CD4-positive, alpha-beta T cell treated with Interferon gamma for 1 hour (primary cell): ENCODE measurements around the gene LRMDA.

Experiments used
- DNase-seq: peaks from one replicate; pipeline ENCODE4 v3.0.0-alpha.2; 2020

Gene LRMDA

GRCh38 chr10:75889051-75889450 is 457.6 kb downstream of the LRMDA start:
- DNase-seq, result no peak

DNA sequence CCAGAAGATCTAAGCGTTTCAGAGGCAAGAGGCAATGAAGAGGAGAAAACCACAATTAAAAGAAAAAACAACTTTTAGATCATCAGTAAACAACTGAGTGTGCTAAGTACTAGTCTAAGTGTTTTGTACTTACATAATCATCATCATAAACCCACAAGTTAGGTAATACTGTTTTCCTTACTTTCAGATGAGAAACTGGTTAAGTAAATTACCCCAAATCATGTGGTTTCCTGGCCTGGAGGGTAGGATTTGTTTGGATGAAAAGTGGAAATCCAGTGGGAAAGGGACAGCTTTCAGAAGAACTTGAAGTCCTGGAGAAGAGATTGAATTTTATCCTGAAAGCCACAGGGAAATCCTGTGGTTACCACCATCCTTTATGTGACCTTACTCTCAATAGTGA is 463.3 kb downstream of the LRMDA start:
- no peak for DNase-seq

DNA sequence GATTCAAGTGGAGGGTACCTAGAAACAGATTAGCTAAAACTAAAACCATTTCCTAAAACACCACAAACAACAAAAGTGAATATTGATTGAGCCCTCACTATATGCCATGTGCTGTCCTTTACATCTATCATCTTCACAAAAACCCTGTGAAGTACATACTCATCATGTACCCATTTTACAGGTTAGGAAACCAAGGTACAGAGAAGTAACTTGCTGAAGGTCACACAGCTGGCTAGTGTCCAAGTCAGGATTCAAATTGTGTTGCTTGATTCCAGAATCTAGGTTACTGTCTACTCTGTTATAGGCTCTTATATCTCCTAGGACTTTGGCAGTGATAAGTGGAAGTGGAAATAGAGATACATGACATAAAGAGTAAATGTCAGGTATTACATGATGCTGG is 463.8 kb downstream of the LRMDA start:
- DNase-seq, result no peak

DNA sequence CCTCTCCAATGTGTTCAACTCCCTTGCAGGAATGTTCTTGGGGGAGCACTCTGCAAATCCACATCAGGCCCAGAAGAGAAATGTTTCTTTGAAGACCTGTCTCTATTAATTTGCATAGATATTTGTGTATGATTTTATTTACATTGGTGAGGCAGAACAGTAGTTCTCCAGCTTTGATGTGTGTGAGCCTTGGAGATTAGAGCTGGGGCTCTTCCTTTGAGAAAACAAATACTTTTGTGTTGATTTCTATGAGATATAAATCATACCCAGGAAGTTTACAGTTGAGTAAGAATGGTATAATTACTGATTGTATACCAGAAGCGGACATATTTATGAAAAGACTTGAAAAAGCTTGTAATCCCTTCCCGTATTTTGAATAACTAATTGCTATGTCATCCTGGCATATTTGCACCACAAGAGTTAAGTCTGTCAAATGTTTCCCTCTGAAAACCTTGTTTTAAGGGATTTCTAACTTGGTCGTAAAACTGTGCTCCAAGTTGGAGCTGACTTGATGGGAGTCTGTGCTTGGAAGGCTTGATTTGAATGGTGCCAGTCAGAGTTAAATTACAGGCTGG is 468.5 kb downstream of the LRMDA start:
- no peak for DNase-seq

DNA sequence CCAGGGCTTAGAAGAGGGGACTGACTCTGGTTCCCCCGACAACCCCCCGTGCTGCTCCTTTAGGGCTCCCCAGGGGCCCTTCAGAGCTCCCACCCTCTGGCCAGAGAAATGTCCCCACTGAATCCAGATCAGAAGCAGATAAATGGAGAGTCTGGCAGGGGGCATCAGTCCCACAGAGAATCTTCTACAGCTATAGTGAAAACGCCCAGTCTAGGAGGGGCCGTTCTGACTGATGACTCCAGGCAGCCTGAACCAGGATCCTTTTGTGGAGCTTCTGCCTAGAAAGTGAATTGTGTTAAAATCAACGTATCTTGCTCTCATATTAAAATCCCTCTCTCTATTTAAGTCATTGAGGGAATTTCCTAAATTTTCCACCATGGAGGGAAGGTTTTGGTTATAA is 471.4 kb downstream of the LRMDA start:
- DNase-seq, result no peak

DNA sequence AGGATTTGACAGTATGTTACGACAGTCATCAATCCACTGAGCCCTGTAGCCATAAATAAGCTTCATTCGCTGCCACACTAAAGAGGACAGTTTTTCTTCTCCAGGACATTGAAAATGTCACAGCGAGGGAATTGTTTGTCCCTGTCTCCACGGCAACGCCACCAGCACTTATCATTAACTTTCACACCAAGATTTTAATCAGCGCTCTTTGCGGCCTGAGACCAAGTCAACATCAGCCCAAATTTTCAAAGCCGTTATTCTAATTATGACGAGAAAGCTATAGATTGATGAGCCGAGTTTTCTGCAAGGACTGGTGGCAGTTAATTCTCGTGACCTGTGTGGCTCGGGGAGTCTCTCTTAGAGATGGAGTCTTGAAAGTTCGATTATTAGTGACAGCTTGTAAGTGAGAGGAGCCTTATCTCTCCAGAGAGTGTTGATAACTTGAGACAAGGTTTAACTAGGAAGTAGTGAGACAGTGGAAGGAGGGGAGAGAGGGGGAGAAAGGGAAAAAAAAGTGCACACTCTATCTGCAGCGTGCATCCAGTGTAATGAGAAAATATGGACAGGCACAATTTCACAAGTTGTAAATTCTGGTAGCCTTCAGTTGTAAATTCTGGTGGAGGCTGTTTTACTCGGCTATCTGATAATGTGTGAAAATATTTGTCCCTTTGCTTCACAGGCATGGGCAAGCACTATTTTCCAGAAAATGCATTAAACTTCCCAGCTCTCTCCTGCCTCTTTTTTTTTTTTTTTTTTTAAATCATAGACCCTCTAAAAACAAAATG is 473.3 kb downstream of the LRMDA start:
- no peak for DNase-seq

- no peak for DNase-seq
Measured at GRCh38 chr10:75905490-75905889, 474.1 kb downstream of the LRMDA start.

DNA sequence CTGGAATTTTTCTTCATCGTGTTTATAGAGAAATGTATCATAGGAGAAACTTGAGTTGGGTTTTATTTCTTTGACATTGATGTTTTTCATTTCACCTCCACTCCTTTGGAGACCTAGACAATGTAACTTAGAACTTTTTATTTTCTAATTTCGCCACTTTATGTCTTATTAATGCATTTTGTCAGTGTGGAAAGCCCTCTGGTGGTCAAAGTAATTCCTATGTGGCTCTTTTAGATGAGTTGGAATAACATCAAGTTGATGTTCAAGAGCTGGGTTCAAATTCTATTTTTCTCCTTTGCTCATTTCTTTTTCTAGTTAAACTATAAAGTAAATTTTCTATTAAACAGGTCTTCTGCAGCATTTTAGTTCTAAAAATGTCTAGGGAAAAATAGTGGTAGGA is 478.6 kb downstream of the LRMDA start:
- DNase-seq, result no peak

DNA sequence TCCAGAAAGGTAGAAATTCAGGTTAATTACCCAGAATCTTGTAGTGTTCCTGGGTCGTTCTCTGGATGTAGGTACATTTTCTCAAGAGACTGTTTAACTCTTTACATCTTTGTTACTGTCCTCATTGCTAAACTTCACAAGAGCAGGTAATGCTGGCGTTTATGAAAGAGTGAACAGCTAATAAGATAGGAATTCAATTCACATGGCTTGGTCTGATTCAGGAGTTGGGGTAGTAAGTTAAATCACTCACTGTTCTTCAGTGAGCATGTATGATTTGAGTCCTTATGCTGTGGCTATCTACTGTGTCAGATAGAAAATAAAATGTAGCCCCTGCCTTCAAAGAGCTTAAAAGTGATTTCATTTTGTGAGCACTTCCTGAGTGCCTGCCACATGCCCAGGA is 480.0 kb downstream of the LRMDA start:
- no peak for DNase-seq

- no peak for DNase-seq
Measured at GRCh38 chr10:75916906-75917305, 485.5 kb downstream of the LRMDA start.

- no peak for DNase-seq
Measured at GRCh38 chr10:75919913-75920312, 488.5 kb downstream of the LRMDA start.

- no peak for DNase-seq
Measured at GRCh38 chr10:75922435-75922834, 491.0 kb downstream of the LRMDA start.

- DNase-seq, result no peak
Measured at GRCh38 chr10:75924309-75924902, 493.0 kb downstream of the LRMDA start.

DNA sequence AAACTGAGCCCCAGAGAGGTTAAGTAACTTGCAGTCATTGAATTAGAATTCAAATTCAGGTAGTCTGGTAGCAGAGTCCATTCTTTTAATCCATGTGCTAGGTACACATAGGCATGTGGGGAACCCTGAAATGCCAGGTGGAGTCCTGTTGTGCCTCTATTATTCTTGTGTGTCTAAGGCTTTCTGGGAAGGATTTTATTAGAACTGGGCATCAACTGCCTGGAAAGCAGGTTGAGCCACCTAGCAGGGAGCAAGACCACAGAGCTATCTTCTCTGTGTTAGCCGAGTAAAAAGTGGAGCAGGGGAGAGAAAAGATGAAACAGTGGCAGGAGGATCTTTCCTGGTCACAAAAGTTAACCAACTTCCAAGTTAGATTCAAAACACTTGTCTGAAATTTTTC is 494.6 kb downstream of the LRMDA start:
- no peak for DNase-seq

DNA sequence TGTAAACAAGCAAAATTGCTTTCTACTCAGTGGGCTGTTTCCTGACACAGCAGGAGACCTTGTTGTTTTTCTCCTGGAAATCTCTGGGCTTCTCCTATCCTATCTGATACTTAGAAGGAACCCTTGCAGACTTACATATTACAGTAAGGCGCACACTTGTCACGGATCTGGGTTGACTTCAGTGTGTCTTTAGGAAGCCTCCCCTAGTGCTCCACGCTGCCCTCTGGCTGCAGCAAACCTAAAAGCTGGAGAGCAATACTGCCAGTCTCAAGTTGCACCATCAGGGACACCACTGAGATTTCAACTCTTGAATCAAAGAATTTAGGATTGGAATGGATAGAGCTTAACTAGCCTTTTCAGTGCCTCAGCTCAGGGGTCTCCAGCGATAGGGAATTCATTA is 495.3 kb downstream of the LRMDA start:
- no peak for DNase-seq

DNA sequence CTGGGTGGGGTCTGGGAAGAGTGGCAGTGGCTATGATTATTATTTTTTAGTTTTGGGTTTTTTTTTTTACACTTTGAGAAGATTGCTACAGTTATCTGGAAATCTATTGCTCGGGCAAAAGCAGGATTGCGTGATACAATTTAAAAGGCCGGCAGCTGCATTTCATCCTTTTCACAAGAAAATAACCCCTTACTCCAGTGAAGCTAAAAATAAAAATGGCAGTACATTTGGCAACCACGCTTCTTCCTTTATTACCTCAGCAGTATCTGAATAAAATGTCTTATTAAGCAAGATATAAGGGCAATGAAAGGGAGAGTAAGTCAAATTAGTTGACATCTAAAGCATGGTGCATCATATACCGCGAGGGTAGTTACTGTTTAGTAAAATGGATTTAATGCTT is 496.8 kb downstream of the LRMDA start:
- no peak for DNase-seq

- DNase-seq, result no peak
Measured at GRCh38 chr10:75929630-75930161, 498.3 kb downstream of the LRMDA start.

- DNase-seq, result no peak
Measured at GRCh38 chr10:75932921-75933320, 501.5 kb downstream of the LRMDA start.

GRCh38 chr10:75935240-75935639 is 503.8 kb downstream of the LRMDA start:
- no peak for DNase-seq

- DNase-seq, result no peak
Measured at GRCh38 chr10:75935650-75936400, 504.4 kb downstream of the LRMDA start.

DNA sequence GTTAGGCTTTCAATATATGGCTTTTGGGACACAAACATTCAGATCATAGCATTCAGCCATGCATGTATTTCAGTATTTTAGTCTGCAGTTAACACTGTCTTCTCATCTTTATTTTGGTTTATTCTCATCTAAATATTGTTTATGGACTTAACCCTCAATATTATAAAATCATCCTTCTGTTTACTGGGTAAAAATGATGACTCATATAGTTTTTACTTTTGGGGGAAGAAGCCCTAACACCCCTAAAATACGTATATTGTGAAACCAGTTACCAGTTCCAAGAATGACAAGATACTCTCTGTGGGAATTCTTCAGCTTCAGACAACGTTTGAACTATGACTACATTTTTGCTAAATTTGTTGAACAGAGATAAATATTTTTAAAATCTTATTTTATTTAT is 505.4 kb downstream of the LRMDA start:
- no peak for DNase-seq

DNA sequence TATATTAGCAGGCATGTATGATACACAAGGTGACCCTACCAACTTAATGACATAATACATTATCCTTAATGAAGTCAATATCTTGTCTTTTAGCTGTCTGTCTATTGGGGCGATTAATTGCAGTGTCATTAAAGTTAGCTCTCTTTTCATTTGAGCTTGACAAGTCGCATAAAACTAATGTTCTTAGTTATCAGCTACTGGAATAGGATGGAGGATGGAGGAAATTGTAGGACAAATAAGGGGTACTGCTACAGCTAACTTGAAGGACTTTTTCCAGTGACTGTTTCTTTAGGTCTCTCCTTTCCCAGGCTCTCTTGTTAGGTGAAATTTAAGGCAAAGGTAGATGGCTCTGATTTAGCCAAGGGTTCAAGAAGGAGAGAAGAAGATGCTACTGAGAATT is 506.4 kb downstream of the LRMDA start:
- DNase-seq, result no peak

- no peak for DNase-seq
Measured at GRCh38 chr10:75938380-75939122, 507.1 kb downstream of the LRMDA start.
